ACHN (cell line): ENCODE data around the gene FAM170B.

Source experiments
- DNase-seq: peaks from one replicate; pipeline ENCODE4 v3.0.0-alpha.2; 2015
- in situ Hi-C: cut with HindIII; loops from 2 replicates; pipeline ENCODE4 v1.10.0; 2017; ENCODE audit warnings: low sequenced_read_pairs, low pct_ligation_motif_present, low pct_unique_long_range_greater_than_20kb

Gene FAM170B

GRCh38 chr10:49136525-49136924 lies 2.7 kb upstream of the FAM170B start:
- in situ Hi-C loops: no loop called here
- no peak for DNase-seq

DNA sequence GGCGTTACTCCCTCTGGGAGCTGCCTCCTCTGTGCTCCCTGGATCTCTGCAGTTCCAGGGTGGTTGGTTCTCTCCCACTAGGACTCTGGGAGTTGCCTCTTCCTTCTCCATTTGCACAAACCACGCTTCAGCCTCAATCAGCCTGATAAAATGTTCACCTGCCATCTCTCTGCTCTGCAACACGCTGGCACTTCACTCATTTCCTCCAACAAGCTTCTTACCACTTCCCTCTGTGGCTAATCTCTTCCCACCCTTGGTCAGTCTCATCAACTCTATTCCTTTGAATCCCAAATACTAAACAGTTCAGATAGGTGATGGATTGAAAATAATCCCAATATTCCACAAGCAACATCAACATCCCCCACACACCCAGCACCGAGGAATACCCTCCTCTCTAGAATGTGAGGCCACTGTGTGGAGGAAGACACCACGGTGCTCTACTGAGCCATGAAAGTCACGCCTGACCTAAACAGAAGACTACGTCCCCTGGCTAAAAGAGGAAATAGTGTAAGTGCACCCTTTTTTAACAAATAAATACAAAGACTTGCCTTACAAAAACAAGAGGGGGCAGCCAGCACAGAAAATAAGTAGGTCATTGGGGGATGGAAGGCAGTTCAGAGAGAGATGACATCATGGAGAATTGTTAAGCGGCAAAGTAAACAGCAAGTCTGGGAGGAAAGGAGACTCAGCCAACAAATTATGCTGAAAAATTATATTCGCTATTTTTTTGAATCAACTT lies 1.9 kb upstream of the FAM170B start:
- in situ Hi-C loops: no loop called here
- no peak for DNase-seq

GRCh38 chr10:49134327-49134726 lies 506 bp upstream of the FAM170B start:
- DNase-seq: no peak
- in situ Hi-C loops: no loop called here

DNA sequence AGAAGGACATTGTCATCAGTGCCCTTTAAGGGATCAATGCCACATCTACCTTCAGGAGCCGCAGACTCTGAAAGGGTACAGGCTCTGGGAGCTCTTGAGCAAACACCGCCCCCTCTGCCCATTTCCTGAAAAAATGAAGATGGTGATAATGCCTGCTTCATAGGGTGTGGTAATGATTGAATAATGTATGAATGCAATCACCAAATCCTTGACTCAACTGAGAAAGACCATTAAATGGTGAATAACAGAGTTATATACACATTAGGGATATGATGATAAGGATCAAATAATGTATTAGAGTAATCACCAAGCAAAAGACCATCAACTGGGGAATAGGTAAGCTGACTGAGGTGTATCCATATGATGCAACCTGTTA lies 1.5 kb downstream of the FAM170B start:
- DNase-seq: no peak
- in situ Hi-C loops: no loop called here

DNA sequence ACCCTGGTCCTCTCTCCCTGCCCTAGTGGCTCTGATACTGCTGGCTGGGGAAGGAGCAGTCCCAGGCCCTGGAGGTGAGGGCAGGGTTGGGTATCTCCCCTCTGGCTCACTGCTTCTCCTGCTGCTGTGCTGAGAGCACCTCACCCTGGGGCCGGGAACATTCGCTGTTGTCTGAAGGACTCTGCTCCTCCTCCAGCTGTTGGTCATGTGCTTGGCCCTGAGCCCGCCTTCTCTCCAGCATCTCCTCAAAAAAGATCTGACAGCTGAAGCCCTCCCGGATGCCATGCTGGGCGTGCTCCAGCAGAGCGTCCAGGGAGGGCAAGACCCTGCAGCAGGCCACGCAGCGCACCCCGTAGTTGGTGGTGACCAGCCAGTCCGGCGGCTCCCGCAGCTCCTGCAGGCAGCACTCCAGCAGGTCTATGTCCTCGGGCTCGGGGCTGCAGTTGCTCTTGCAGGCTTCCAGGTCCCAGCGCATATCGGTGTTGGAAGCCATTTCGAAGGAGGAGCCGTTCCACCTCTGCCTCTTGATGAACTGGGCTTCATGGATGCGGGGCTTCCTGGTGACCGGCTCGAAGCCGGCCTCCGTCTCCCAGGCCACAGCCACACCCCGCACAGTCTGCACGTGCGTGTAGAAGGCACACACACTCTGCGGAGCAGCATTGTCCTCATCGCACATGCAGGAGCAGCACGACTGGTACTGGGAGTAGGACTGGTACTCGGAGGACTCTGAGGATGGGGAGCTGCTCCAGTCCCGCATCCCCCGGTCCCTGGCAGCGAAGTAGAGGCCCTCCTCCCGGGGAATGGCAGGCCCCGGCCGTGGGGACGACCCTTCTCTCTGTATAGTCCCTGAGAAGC lies 2.1 kb downstream of the FAM170B start:
- in situ Hi-C loops: no loop called here
- DNase-seq: no peak

- DNase-seq: no peak
- in situ Hi-C loops: no loop called here
Observed at GRCh38 chr10:49129376-49129775, 4.4 kb downstream of the FAM170B start.

- in situ Hi-C loops: no loop called here
- no peak for DNase-seq
Observed at GRCh38 chr10:49128854-49129253, 5.0 kb downstream of the FAM170B start.

DNA sequence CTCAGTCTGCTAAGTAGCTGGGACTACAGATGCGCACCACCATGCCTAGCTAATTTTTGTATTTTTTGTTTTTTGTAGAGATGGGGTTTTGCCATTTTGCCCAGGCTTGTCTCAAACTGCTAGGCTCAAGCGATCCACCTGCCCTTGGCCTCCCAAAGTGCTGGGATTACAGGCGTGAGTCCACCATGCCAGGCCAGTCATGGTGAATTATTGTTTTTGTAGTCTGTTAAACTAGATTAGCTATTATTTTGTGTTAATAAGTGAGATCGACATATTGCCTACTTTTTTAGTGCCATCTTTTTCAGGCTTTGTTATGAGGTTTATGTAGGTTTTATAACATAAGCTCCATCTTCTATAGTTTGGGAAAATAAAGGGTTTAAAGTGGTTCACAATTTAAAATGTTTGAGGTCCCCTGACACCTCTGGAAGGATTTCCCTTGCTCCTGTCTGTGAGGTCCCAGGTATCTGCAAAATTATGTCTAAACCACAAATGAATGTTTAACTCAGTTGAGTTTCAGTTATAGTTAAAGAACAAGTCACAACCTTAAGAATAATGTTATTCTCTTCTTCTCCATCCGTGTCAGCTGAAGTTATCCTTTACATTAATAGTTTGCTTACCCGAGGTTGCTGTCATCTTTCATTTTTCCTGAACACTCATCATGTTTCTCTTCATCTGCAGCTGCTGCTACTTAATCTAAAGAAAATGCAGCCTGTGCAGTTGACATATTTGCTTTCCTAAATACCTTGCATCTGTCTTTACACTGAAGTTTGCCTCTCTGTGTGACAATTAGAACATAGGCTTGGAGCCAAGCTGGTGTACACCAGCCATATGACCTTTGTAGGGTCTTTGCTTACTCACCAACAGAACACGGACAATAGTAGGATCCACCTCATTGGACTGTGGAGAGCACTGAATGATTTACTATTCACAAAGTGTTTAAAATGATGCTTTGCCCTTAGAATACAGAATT lies 9.6 kb downstream of the FAM170B start:
- in situ Hi-C loops: no loop called here
- no peak for DNase-seq

- in situ Hi-C loops: no loop called here
- no peak for DNase-seq
Observed at GRCh38 chr10:49120911-49121310, 12.9 kb downstream of the FAM170B start.

- DNase-seq: no peak
- in situ Hi-C loops: no loop called here
Observed at GRCh38 chr10:49119746-49120145, 14.1 kb downstream of the FAM170B start.

- no peak for DNase-seq
- in situ Hi-C loops: no loop called here
Observed at GRCh38 chr10:49118430-49119074, 15.3 kb downstream of the FAM170B start.

DNA sequence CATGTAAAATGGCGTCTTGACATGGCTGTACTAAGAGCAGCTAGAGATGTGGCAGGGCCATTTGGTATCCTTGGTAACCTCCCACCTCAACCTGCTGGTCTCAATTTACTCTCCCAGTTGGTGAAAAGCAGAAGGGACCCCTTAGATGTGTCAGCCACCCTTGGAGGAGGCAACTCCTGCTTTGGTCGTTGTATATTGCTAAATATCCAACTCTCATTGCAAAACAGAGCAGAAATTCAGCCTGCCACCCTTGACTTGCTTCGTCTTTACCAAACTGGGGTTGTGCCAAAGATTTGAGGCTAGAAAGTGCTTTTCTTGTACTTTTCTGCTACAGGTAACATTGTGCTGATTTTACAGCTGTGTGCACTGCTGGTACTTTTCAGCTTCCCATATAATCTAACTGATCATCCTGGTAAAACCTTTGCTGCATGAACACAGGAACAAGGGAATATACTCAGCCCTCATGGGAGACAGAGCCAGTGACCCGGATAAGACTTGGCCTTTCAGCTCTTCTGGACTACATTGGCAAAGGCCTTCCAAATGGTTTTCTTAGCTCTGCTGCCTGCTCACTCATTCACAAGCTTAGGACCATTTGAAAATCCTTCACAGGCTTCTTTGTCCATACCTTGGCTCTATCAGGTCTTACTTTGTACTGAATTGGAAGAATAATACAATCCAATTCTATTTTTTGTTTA lies 16.3 kb downstream of the FAM170B start:
- in situ Hi-C loops: no loop called here
- no peak for DNase-seq

DNA sequence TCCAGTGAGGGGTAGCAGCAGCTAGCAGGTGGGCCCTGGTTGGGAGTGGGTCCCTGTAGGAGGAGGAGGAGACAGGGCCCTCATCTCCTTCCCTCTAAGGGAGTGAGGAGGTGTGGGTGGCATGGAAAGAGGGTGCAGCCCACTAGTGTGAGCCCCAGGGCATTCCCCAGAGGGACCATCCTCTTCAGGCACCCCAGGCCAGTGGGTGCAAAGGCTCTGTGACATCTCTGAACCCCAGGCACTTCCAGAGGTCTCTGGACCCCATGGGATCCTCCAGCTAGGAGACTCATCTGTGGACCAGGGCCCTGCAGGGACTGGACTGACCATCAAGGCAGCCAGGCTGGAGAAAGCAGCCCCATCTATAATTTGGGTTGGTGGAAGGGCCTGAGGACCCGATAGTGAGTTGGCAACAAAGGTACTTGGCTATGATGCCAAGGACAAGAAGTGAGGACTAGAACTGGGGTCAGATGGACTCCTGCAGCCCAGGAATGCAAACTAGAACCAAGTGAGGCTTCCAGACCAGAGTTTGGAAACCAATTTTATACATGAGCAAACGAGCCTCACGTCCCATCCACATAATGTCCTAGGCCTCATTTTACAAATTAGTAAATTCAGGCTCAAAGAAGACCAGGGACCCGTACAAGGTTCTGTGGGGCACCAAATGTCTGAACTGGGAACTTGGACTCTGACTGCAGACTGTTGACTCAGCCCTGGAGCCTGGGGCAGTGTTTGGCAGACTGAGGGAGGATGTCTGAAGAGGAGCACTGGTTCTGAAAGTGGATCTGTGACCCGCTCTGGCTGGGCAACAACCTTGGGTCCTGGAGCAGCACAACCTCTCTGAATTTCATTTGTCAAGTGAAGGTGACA lies 17.1 kb downstream of the FAM170B start:
- in situ Hi-C loops: no loop called here
- DNase-seq: no peak

GRCh38 chr10:49115796-49116508 lies 17.9 kb downstream of the FAM170B start:
- in situ Hi-C loops: no loop called here

GRCh38 chr10:49115015-49115795 lies 18.6 kb downstream of the FAM170B start, which contains the start of gene VSTM4:
VSTM4 (minus strand) TSS chr10:49115522; CDS start chr10:49115485, 37 bp downstream.
- no peak for DNase-seq
- in situ Hi-C loops: no loop called here

More at GRCh38 chr10:49115796-49116508, 17.9 kb downstream of the FAM170B start:
- DNase-seq: no peak

DNA sequence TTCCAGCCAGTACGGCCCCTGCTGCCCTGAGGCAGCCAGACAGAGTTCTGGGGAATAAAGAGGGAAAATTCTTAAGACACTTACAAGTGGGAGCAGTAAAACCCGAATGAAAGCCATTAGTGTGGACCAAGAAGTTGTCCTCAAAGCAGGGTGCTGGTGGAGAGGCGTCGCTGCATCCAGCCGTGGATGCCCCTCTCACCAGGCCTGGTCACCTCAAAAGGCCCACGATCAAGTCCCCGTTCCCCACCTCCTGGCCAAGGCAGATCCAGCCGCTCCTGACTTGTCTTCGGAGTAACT lies 19.2 kb downstream of the FAM170B start:
- in situ Hi-C loops: no loop called here

More for the DNA sequence above, 19.2 kb downstream of the FAM170B start:
- no peak for DNase-seq
